GM21825 (cell line): Measurements from ENCODE around the gene SLC25A15.
"Not testable (repeated sequence)": the region's sequence is repeated elsewhere in the genome, so short reads cannot be mapped to it uniquely, and the experiment has no call there.

ENCODE experiments used
- ATAC-seq: cut with Tn5 transposase; IDR thresholded peaks from one replicate; pipeline ENCODE4 v1.9.1; 2021; ENCODE audit warnings: mild to moderate bottlenecking, moderate library complexity; ENCODE audit not compliant: unreplicated experiment

Gene SLC25A15

GRCh38 chr13:40812724-40813445, 23.5 kb downstream of the SLC25A15 start:
- ATAC-seq = no peak

GRCh38 chr13:40813667-40814454, 24.4 kb downstream of the SLC25A15 start:
- no peak for ATAC-seq

DNA sequence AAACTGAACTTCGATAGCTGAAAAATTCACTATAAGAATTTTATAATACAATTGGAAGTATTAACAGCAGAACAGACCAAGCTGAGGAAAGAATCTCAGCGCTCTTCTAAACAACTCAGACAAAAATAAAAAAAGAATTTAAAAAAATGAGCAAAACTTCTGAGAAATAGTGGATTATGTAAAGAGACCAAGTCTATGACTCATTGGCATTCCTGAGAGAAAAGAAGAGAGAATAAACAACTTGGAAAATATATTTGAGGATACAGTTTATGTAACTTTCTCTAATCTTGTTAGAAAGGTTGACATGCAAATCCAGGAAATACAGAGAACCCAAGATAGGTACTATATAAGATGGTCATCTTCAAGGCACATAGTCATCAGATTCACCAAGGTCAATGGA, 25.4 kb downstream of the SLC25A15 start:
- no peak for ATAC-seq

DNA sequence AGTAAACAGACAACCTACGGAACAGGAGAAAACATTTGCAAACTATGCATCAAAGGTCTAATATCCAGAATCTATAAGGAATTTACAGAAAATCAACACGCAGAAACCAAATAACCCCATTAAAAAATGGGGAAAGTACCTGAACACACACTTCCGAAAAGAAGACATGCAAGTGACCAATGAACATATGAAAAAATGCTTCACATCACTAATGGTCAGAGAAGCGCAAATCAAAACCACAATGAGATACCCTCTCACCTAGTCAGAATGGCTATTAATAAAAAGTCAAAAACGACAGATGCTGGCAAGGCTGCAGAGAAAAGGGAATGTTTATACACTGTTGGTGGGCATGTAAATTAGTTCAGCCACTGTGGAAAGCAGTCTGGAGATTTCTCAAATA, 29.5 kb downstream of the SLC25A15 start:
- ATAC-seq = no peak

DNA sequence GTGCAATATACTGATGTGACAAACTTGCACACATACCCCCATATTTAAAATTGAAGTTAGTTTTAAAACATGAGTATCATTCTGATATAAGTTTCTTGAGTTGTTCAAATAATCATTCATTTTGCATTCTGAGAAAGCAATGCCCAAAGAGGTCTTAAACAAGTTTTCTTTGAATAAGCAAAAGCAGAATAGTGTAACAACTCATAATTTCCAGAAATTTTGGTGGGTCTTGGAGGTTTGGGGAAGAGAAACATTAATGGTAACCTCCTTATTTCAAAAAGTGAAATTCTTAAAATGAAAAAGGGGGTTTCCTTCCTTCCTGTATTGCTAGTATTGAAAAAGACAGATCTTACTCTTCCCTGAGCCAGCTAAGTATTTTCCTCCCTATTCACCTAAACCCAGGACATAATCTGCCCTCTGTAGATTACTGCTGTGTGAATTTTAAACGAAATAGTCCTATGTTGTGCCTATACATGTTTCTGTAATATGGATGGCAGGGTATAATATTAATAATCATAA, 30.4 kb downstream of the SLC25A15 start:
- no peak for ATAC-seq

DNA sequence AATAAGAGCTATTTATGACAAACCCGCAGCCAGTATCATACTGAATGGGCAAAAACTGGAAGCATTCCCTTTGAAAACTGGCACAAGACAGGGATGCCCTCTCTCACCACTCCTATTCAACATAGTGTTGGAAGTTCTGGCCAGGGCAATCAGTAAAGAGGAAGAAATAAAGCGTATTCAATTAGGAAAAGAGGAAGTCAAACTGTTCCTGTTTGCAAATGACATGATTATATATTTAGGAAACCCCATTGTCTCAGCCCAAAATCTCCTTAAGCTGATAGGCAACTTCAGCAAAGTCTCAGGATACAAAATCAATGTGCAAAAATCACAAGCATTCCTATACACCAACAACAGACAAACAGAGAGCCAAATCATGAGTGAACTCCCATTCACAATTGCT, 50.3 kb downstream of the SLC25A15 start:
- not testable (repeated sequence) for ATAC-seq

GRCh38 chr13:40840955-40841354, 51.5 kb downstream of the SLC25A15 start:
- ATAC-seq = not testable (repeated sequence)
